ENCODE results near the gene PKD1L1.

GRCh38 chr7:47844311-47844710 lies 104.0 kb downstream of the PKD1L1 start:
- TF ChIP-seq POLR2AphosphoS5 (IDR thresholded peaks at IDR 0.05) (no peak), CTCF (IDR thresholded peaks at IDR 0.05) (no peak)

All from prostate gland (tissue), 2 donors.